ENCODE data around the gene REPS2. TPM values are rescaled to one million over a fixed set of nuclear protein-coding genes. Genes with fewer than 3 reads are reported as not detected.

REPS2 gene
- total and polyA plus RNA-seq, 4 donors: 8.0 to 18.4 (median 11.6) TPM

GRCh38 chrX:17164941-17165340 is 218.5 kb downstream of the REPS2 start:
- no peak for ATAC-seq (ENCODE audit: insufficient read depth, low FRiP score)
- Histone ChIP-seq H3K36me3 (ENCODE audit: control insufficient read depth in 4 of 4, insufficient read depth in 4 of 4, low read length in 4 of 4) (no peaks in the 10 kb centered on the region), H3K9me3 (ENCODE audit: control insufficient read depth in 4 of 4, insufficient read depth in 3 of 4, low read length in 3 of 4) (peaks cover 5 to 27% (median 12%) of the 10 kb centered on the region in 4 donors), H3K4me1 (ENCODE audit: control insufficient read depth in 5 of 5, insufficient read depth in 5 of 5, low read length in 5 of 5) (no peaks in the 10 kb centered on the region), H3K4me3 (no peak overlapping the region), H3K27ac (ENCODE audit: low read depth in 1 of 2, low read length in 1 of 2) (no peak overlapping the region), H3K9ac (ENCODE audit: insufficient read depth in 1 of 2, low read length in 2 of 2) (no peak overlapping the region), H3K27me3 (ENCODE audit: control insufficient read depth in 3 of 3, insufficient read depth in 3 of 3, low read length in 2 of 3) (peaks cover 0 to 5% (median 2%) of the 10 kb centered on the region in 3 donors)
- 86 to 94% methylated on average over 1 of the region's 1 CpG for WGBS, 2 donors
- TF ChIP-seq, protein P1, sequence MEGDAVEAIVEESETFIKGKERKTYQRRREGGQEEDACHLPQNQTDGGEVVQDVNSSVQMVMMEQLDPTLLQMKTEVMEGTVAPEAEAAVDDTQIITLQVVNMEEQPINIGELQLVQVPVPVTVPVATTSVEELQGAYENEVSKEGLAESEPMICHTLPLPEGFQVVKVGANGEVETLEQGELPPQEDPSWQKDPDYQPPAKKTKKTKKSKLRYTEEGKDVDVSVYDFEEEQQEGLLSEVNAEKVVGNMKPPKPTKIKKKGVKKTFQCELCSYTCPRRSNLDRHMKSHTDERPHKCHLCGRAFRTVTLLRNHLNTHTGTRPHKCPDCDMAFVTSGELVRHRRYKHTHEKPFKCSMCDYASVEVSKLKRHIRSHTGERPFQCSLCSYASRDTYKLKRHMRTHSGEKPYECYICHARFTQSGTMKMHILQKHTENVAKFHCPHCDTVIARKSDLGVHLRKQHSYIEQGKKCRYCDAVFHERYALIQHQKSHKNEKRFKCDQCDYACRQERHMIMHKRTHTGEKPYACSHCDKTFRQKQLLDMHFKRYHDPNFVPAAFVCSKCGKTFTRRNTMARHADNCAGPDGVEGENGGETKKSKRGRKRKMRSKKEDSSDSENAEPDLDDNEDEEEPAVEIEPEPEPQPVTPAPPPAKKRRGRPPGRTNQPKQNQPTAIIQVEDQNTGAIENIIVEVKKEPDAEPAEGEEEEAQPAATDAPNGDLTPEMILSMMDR (IDR thresholded peaks at IDR 0.05; ENCODE audit: control extremely low read depth, extremely low read depth): no peak
- DNase-seq: no peak

DNA sequence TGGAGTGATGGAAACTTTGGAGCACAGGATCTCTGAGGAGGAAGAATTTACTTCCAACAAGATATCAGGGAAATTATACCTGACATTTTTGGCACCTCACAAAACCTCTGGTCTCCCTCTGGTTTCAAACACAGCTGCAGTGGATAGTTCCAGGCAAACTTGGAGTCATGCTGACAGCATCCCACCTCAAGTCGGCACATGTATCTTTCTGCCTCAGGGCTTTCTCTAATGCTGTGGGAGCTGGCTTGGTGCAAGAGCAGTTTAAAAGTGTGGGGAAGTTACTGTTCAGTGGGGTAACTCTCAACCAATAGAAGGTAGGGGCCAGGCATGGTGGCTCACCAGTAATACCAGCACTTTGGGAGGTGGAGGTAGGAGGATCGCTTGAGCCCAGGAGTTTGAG is 221.5 kb downstream of the REPS2 start:
- WGBS, 2 donors: 94 to 98% methylated on average over 2 of the region's 2 CpGs
- no peak for DNase-seq
- H3K4me3 ChIP-seq: no peak overlapping the region
- TF ChIP-seq, protein P1 (IDR thresholded peaks at IDR 0.05; ENCODE audit: control extremely low read depth, extremely low read depth): no peak
- peaks cover 0 to 5% (median 2%) of the 10 kb centered on the region in 3 donors for H3K27me3 ChIP-seq (ENCODE audit: control insufficient read depth in 3 of 3, insufficient read depth in 3 of 3, low read length in 2 of 3)
- H3K9ac ChIP-seq (ENCODE audit: insufficient read depth in 1 of 2, low read length in 2 of 2): no peak overlapping the region
- peaks cover 0 to 9% (median 5%) of the 10 kb centered on the region in 4 donors for H3K9me3 ChIP-seq (ENCODE audit: control insufficient read depth in 4 of 4, insufficient read depth in 3 of 4, low read length in 3 of 4)
- no peak overlapping the region for H3K27ac ChIP-seq (ENCODE audit: low read depth in 1 of 2, low read length in 1 of 2)
- no peaks in the 10 kb centered on the region for H3K36me3 ChIP-seq (ENCODE audit: control insufficient read depth in 4 of 4, insufficient read depth in 4 of 4, low read length in 4 of 4)
- H3K4me1 ChIP-seq (ENCODE audit: control insufficient read depth in 5 of 5, insufficient read depth in 5 of 5, low read length in 5 of 5): no peaks in the 10 kb centered on the region
- ATAC-seq (ENCODE audit: insufficient read depth, low FRiP score): no peak

GRCh38 chrX:17170973-17171372 is 224.5 kb downstream of the REPS2 start:
- no peaks in the 10 kb centered on the region for H3K36me3 ChIP-seq (ENCODE audit: control insufficient read depth in 4 of 4, insufficient read depth in 4 of 4, low read length in 4 of 4)
- 71 to 79% methylated on average over 1 to 2 of the region's 2 CpGs for WGBS, 2 donors
- peaks cover 0 to 13% (median 0%) of the 10 kb centered on the region in 4 donors for H3K9me3 ChIP-seq (ENCODE audit: control insufficient read depth in 4 of 4, insufficient read depth in 3 of 4, low read length in 3 of 4)
- peaks cover 0 to 8% (median 5%) of the 10 kb centered on the region in 3 donors for H3K27me3 ChIP-seq (ENCODE audit: control insufficient read depth in 3 of 3, insufficient read depth in 3 of 3, low read length in 2 of 3)
- TF ChIP-seq, protein P1 (IDR thresholded peaks at IDR 0.05; ENCODE audit: control extremely low read depth, extremely low read depth): no peak
- no peaks in the 10 kb centered on the region for H3K4me1 ChIP-seq (ENCODE audit: control insufficient read depth in 5 of 5, insufficient read depth in 5 of 5, low read length in 5 of 5)
- H3K4me3 ChIP-seq: no peak overlapping the region
- DNase-seq (peak in 2 of 3 donors; percentile 6 to 14), ATAC-seq (ENCODE audit: insufficient read depth, low FRiP score) (no peak)
- H3K27ac ChIP-seq (ENCODE audit: low read depth in 1 of 2, low read length in 1 of 2): no peak overlapping the region
- H3K9ac ChIP-seq (ENCODE audit: insufficient read depth in 1 of 2, low read length in 2 of 2): no peak overlapping the region

- DNase-seq: peak in 1 of 3 donors; percentile 11
Measured at GRCh38 chrX:17174671-17175070, 228.2 kb downstream of the REPS2 start.

More at GRCh38 chrX:17174671-17175070, 228.2 kb downstream of the REPS2 start:
- H3K9me3 ChIP-seq (ENCODE audit: control insufficient read depth in 4 of 4, insufficient read depth in 3 of 4, low read length in 3 of 4): peaks cover 0 to 12% (median 0%) of the 10 kb centered on the region in 4 donors
- TF ChIP-seq, protein P1 (IDR thresholded peaks at IDR 0.05; ENCODE audit: control extremely low read depth, extremely low read depth): no peak
- WGBS, 2 donors: 76 to 82% methylated on average over 8 of the region's 8 CpGs
- H3K27ac ChIP-seq (ENCODE audit: low read depth in 1 of 2, low read length in 1 of 2): no peak overlapping the region
- ATAC-seq (ENCODE audit: insufficient read depth, low FRiP score): no peak
- no peaks in the 10 kb centered on the region for H3K4me1 ChIP-seq (ENCODE audit: control insufficient read depth in 5 of 5, insufficient read depth in 5 of 5, low read length in 5 of 5)
- H3K9ac ChIP-seq (ENCODE audit: insufficient read depth in 1 of 2, low read length in 2 of 2): no peak overlapping the region
- peaks cover 0 to 17% (median 0%) of the 10 kb centered on the region in 3 donors for H3K27me3 ChIP-seq (ENCODE audit: control insufficient read depth in 3 of 3, insufficient read depth in 3 of 3, low read length in 2 of 3)
- no peak overlapping the region for H3K4me3 ChIP-seq
- H3K36me3 ChIP-seq (ENCODE audit: control insufficient read depth in 4 of 4, insufficient read depth in 4 of 4, low read length in 4 of 4): no peaks in the 10 kb centered on the region
